Umbilical cord (tissue), 1 donor: ENCODE results near the gene CCR5AS.
"Not testable (repeated sequence)": the region's sequence is repeated elsewhere in the genome, so short reads cannot be mapped to it uniquely, and the experiment has no call there.

ENCODE experiments used
- DNase-seq: peaks from one replicate; pipeline ENCODE4 v3.0.0-alpha.2; 2015; ENCODE audit warnings: low spot score

The CCR5AS gene

GRCh38 chr3:46405301-46406019 lies 1.4 kb downstream of the CCR5AS start:
- peak; percentile 34 for DNase-seq

DNA sequence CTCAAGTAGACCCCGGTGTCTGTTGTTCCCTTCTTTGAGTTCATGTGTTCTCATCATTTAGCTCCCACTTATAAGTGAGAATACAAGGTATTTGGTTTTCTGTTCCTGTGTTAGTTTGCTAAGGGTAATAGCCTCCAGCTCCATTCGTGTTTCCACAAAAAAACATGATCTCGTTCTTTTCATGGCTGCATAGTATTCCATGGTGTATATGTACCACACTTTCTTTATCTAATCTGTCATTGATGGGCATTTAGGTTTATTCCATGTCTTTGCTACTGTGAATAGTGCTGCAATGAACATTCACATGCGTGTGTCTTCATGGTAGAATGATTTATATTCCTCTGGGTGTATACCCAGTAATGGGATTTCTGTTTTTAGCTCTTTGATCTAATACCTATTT lies 4.0 kb downstream of the CCR5AS start:
- DNase-seq, result not testable (repeated sequence)

GRCh38 chr3:46401579-46401978 lies 5.3 kb downstream of the CCR5AS start:
- no peak for DNase-seq

DNA sequence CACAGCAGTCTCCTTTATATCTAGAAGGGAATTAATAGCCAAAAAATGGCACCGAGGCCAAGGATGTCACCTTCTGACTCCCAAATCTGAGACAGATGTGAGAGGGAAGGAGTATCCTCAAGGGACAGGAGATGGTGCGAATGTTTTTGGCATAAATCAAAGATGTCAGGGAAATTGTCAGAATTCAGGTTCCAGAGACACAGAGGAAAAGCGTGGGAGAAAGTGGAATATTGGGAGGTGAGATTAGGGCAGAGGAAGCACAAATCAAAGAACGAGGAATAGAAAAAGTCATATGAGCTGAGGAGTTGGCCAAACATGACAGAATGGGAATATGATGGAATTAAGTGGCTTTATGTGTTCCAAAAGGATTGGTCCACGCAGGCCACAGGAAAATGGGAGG lies 6.0 kb downstream of the CCR5AS start:
- no peak for DNase-seq

- peak; percentile 79 for DNase-seq
Measured at GRCh38 chr3:46400000-46400734, 6.7 kb downstream of the CCR5AS start.

DNA sequence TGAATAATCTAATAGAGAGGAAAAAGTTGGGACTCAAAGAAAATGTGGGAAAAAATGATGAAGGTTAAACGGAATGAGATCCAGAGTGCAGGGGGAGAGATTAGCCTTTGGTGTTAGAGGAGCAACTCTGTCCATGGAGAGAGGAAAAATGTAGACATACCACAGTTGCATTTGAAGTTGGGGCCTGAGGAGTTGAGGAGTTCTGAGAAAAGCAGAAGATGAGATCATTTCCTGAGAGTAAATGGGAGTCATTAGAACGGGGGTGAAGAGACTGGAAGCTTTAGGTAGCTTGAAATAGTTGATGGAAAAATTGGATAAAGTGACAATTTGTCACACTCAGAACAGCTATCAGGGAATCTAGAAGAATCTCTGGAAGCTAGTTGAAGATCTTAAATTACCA lies 7.3 kb downstream of the CCR5AS start:
- DNase-seq, result no peak

DNA sequence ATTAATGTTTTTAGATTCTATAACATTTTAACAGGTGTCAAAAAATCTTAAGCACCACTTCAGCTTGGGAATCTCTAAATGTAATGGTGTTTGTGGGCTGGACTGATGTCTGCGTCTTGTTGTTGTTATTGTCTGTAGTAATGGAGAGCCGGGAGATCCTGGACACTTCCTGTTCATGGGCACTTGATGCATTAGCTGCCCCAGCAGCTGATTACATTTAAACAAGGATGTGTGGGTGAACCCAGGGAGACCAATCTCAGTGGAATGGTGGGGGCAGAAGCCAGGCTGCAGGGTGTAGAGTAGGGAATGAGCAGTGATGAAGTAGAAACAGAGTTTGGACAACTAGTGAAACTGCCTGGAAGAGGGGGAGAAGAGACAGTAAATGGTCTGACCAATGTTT lies 7.8 kb downstream of the CCR5AS start:
- DNase-seq, result no peak

DNA sequence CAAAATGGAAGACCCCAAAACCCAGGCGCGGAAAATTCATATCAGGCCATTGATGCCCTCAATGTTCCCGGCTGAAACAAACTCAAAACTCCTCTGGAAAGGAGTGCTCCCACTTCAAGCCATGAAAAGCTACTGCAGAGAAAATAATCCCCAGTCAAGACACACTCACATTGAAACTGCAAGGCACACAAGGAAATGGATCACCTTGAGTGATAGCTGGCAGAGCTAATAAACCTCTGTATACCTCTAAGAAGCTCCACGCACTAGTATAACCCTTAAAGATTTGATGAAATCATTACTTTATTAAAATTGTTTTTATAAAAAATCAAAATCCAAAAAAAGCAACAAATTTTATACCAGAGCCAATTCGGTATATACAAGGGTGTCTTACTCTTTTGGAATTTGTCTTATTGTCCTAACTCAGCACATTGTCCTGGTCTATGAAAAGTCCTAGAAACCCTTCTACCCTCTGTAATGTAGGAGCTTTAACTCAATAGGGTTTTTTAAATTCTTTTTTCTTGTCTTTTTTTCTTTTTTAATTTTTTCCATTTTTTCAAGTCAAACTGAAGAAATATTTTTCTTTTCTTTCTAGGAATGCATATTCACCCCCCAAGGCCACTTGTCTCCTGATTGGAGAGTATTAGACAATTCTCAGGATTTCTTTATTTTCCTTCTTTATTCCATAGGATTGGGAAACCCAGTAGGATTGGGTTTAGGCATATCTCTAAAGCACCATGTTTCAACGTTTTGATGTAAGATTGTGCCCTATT lies 8.5 kb downstream of the CCR5AS start:
- no peak for DNase-seq

- DNase-seq, result no peak
Measured at GRCh38 chr3:46397111-46397510, 9.8 kb downstream of the CCR5AS start.

GRCh38 chr3:46395766-46396530 lies 10.9 kb downstream of the CCR5AS start:
- no peak for DNase-seq

DNA sequence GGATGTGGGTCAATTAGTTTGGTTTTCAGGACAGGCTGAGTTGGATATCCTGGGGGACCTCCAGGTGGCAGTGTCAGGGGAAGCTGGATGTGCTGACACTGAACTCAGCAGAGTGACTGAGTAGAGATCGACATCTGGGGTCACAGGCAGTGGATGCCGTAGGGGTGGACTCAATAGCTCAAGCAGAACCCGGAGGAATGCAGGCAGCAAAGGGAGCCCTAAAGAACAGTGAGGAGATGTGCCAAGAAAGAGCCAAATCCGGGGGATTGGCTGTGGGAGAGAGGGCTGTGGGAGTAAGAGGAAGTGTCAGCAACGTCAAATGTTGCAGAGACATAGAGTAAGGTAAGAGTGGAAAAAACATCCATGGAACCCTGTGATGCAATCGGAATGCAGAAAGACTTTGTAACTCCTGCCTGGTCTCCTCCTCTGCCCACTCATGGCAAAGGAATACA lies 11.6 kb downstream of the CCR5AS start:
- DNase-seq, result no peak

DNA sequence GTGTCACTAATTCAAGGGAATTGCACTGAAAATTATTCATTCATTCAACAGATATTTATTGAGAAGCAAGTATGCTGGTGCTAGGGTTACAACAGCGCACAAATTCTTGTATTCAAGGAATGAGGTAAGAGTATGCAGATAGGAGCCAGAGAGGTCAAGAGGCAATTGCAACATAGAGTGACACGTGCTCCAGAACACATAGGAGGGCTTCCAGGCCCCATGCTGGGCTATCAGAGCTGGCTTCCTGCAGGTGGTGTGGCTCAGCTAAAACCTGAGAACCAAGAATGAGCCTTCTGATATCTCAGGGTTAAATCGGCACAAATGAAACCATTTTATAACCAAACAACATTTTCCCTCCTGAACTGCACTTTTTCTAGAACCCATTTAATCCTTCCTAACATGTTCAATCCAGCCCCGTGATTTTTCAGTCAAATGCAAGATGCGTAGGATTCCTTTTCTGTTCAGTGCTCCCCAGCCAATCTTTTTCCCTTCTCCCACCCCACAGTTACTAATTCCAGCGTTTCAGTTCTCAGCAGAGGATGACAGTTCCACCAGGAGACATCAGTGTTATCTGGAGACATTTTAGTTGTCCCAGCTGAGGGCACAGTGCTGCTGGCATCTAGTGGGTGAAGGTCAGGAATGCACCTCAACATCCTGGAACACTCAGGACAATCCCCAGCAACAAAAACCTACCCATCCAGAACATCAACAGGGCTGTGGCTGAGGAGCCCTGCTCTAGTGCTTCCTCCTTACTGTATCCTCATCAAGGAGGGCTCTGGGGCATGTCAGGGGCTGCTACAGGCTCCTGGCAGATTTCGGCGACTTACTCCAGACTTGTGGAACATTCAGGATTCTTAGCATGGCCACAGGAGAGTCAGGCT lies 13.1 kb downstream of the CCR5AS start:
- DNase-seq, result no peak

- no peak for DNase-seq
Measured at GRCh38 chr3:46393011-46393410, 13.9 kb downstream of the CCR5AS start.

DNA sequence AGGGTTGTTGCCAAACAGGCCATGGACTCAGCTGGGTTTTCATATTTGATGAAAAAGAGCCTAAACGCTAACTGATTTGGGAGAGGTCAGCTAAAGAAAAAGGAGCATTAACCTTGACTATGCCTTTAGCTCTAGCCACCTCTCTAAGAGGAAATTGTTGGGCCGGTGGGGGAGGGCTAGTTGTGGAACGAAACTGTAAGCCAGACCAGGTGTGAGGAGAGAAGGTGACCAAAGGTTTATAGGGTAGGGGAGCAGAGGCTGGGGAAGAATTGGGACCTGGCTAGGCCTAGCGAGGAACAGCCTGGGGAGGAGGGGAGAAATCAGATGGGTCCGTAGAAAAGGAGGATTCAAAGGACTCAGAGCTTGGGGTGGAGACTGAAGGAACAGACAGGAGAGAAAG lies 15.3 kb downstream of the CCR5AS start:
- DNase-seq, result not testable (repeated sequence)

DNA sequence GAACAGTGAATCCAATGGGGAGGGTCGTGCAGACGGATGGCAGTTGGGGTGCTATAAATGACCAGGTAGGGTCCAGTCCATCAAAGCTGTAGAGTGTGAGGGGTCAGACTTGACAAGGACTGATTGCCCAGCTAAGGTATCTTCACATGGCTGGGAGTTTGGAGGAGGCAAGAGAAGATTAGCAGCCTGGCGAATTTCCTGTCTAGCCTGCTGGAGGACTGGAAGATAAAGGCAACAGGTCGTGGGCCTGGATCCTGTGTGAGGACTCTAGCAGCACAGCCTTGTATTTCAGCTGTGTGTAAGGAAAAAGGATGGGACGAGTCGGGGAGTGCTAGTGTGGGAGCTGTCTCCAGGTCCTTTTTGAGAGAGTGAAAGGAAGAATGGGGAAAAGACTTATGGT lies 17.6 kb downstream of the CCR5AS start:
- no peak for DNase-seq

DNA sequence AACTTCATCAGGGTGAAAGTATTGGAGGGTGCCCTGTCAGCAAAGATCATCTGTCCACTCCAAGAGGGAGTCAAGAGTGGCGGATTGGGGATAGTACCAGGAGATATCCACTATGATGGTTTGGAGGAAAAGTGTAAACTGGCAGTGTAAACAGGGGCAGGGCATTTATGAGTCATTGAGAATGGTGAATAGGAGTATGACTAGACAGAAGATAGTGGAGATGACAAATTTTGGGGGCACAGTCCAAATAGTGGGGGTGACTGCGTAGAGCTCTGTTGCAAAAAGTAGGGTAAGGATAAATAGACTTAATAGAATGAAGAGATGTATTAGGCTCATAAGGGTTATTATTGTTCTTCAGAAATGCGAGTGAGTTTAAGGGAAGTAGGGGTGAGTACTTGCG lies 18.0 kb downstream of the CCR5AS start:
- DNase-seq, result not testable (repeated sequence)

DNA sequence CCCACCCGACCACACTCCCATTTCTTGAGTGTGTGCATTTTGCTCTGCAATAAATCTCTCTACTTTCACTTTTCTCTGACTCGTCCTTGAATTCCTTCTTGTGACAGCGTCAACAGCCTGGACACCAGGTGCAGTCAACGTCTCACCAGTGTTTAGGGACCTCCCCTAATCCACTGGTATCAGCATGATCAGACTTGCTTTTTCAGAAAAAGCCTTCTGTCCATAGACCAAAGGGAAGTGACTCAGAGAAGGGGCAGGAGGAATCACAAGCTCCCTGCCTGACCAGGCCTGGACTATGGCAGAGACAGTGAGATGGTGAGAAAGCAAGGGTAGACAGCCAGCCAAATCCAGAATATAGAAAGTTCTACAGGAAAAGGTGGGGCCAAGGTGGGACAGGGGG lies 20.7 kb downstream of the CCR5AS start:
- peak; percentile 35 for DNase-seq

GRCh38 chr3:46383951-46384330 lies 22.9 kb downstream of the CCR5AS start:
- no peak for DNase-seq

- no peak for DNase-seq
Measured at GRCh38 chr3:46383211-46383950, 23.5 kb downstream of the CCR5AS start.

- no peak for DNase-seq
Measured at GRCh38 chr3:46381625-46382024, 25.2 kb downstream of the CCR5AS start.
